ENCODE data around the gene RAVER1. TPM values are rescaled to one million over a fixed set of nuclear protein-coding genes. Genes with fewer than 3 reads are reported as not detected.

RAVER1 gene
- total and polyA plus RNA-seq, 9 of the 15 experiments (the other 6 are each of a cell fraction or from before 2014, with no cell fraction given), result 0.06 to 113 (median 7.0) TPM

GRCh38 chr19:10270616-10271394 is 62.5 kb downstream of the RAVER1 start, which contains the start of gene ICAM1 (continued):
- TF ChIP-seq CREB3L1 (IDR thresholded peaks at IDR 0.05; ENCODE audit: borderline replicate concordance, low read depth) (peak; percentile 38; the same call in 1 of the 2 replicates), PYGO2 (tag; IDR thresholded peaks at IDR 0.05) (0 out of 2 replicates have a peak, but pooled peaks have one; percentile 23), ZSCAN32 (CRISPR knock-in tag; IDR thresholded peaks at IDR 0.05) (no peak), ZNF134 (CRISPR knock-in tag; conservative IDR thresholded peaks at IDR 0.05) (no peak), HSF4 (CRISPR knock-in tag; IDR thresholded peaks at IDR 0.05; ENCODE audit: borderline replicate concordance) (no peak), ZNF644 (tag; IDR thresholded peaks at IDR 0.05; ENCODE audit: low read depth) (no peak), EGR1 (conservative IDR thresholded peaks at IDR 0.05) (no peak; the same call in 1 of the 2 replicates), ZNF23 (CRISPR knock-in tag; IDR thresholded peaks at IDR 0.05) (no peak), HCFC1 (IDR thresholded peaks at IDR 0.05; ENCODE audit: low read depth, low read length) (no peak; the same call in 1 of the 2 replicates), ZNF609 (CRISPR knock-in tag; IDR thresholded peaks at IDR 0.05; ENCODE audit: borderline replicate concordance) (no peak), POLR3A (IDR thresholded peaks at IDR 0.05; ENCODE audit: borderline replicate concordance, extremely low read depth, insufficient read depth, insufficient read length) (no peak), ZNF507 (tag; conservative IDR thresholded peaks at IDR 0.05) (no peak)
- TF ChIP-seq, protein P1, sequence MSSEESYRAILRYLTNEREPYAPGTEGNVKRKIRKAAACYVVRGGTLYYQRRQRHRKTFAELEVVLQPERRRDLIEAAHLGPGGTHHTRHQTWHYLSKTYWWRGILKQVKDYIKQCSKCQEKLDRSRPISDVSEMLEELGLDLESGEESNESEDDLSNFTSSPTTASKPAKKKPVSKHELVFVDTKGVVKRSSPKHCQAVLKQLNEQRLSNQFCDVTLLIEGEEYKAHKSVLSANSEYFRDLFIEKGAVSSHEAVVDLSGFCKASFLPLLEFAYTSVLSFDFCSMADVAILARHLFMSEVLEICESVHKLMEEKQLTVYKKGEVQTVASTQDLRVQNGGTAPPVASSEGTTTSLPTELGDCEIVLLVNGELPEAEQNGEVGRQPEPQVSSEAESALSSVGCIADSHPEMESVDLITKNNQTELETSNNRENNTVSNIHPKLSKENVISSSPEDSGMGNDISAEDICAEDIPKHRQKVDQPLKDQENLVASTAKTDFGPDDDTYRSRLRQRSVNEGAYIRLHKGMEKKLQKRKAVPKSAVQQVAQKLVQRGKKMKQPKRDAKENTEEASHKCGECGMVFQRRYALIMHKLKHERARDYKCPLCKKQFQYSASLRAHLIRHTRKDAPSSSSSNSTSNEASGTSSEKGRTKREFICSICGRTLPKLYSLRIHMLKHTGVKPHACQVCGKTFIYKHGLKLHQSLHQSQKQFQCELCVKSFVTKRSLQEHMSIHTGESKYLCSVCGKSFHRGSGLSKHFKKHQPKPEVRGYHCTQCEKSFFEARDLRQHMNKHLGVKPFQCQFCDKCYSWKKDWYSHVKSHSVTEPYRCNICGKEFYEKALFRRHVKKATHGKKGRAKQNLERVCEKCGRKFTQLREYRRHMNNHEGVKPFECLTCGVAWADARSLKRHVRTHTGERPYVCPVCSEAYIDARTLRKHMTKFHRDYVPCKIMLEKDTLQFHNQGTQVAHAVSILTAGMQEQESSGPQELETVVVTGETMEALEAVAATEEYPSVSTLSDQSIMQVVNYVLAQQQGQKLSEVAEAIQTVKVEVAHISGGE (CRISPR knock-in tag; IDR thresholded peaks at IDR 0.05), result peak in 1 of 3 experiments; percentile 92; a peak in 2 of 6 replicates

Measured in K562 (cell line).